ENCODE data around the gene PHYKPL. TPM values are rescaled to one million over a fixed set of nuclear protein-coding genes. Genes with fewer than 3 reads are reported as not detected.

PHYKPL gene
- total RNA-seq, 1 experiment from 2014 or later: 78.2 TPM

GRCh38 chr5:178266581-178266980 is 34.0 kb upstream of the PHYKPL start:
- Histone ChIP-seq H3K4me1 (peaks cover 8% of the 10 kb centered on the region), H3K27me3 (replicated peaks; ENCODE audit: control insufficient read depth, insufficient read depth, low read length) (no peaks in the 10 kb centered on the region; the same call in 1 of the 2 replicates), H3K9me3 (no peaks in the 10 kb centered on the region; the same call in 1 of the 2 replicates), H3K4me3 (ENCODE audit: low read depth, low read length) (no peak overlapping the region), H3K36me3 (ENCODE audit: control insufficient read depth, insufficient read depth, low read length) (no peaks in the 10 kb centered on the region)
- no peak overlapping the region for H3K27ac Mint-ChIP-seq (ENCODE audit: unreplicated experiment)
- ChIA-PET POLR2A (no interaction called here), CTCF (no interaction called here)
- no TSS peak for BruUV-seq (replicated peaks)
- no peaks in the 10 kb centered on the region for H3K36me3 Mint-ChIP-seq (ENCODE audit: insufficient read depth, unreplicated experiment)
- no peaks in the 10 kb centered on the region for H3K27me3 Mint-ChIP-seq (ENCODE audit: insufficient read depth, unreplicated experiment)
- DNase-seq: no peak
- H3K9me3 Mint-ChIP-seq (ENCODE audit: unreplicated experiment): peaks cover 10% of the 10 kb centered on the region
- TF ChIP-seq CTCF (IDR thresholded peaks at IDR 0.05; ENCODE audit: insufficient read depth in 1 of 2, low read depth in 1 of 2, low read length in 1 of 2, severe bottlenecking in 1 of 2, unreplicated experiment in 1 of 2): no peak
- H3K4me3 Mint-ChIP-seq (ENCODE audit: unreplicated experiment): no peak overlapping the region
- H3K4me1 Mint-ChIP-seq (ENCODE audit: low read depth, unreplicated experiment): no peaks in the 10 kb centered on the region
- intact Hi-C loops (cut with micrococcal nuclease; ENCODE audit: unreplicated experiment): no loop called here

- no peak overlapping the region for H3K4me3 Mint-ChIP-seq (ENCODE audit: unreplicated experiment)
These were observed 33.1 kb upstream of the PHYKPL start for GRCh38 chr5:178265746-178266145.

GRCh38 chr5:178264044-178264443 is 31.4 kb upstream of the PHYKPL start:
- H3K27me3 Mint-ChIP-seq (ENCODE audit: insufficient read depth, unreplicated experiment): no peaks in the 10 kb centered on the region
- no peaks in the 10 kb centered on the region for H3K36me3 ChIP-seq (ENCODE audit: control insufficient read depth, insufficient read depth, low read length)
- intact Hi-C loops (cut with micrococcal nuclease; ENCODE audit: unreplicated experiment): no loop called here
- H3K4me3 Mint-ChIP-seq (ENCODE audit: unreplicated experiment): no peak overlapping the region
- TF ChIP-seq CTCF (IDR thresholded peaks at IDR 0.05; ENCODE audit: insufficient read depth in 1 of 2, low read depth in 1 of 2, low read length in 1 of 2, severe bottlenecking in 1 of 2, unreplicated experiment in 1 of 2): no peak
- no peak overlapping the region for H3K4me3 ChIP-seq (ENCODE audit: low read depth, low read length)
- no TSS peak for BruUV-seq (replicated peaks)
- no peaks in the 10 kb centered on the region; the same call in 1 of the 2 replicates for H3K9me3 ChIP-seq
- no peaks in the 10 kb centered on the region for H3K36me3 Mint-ChIP-seq (ENCODE audit: insufficient read depth, unreplicated experiment)
- H3K4me1 ChIP-seq: peaks cover 8% of the 10 kb centered on the region
- H3K27me3 ChIP-seq (replicated peaks; ENCODE audit: control insufficient read depth, insufficient read depth, low read length): no peaks in the 10 kb centered on the region; the same call in 1 of the 2 replicates
- POLR2A ChIA-PET: no interaction called here
- peaks cover 10% of the 10 kb centered on the region for H3K9me3 Mint-ChIP-seq (ENCODE audit: unreplicated experiment)
- DNase-seq: no peak
- no peaks in the 10 kb centered on the region for H3K4me1 Mint-ChIP-seq (ENCODE audit: low read depth, unreplicated experiment)
- no peak overlapping the region for H3K27ac Mint-ChIP-seq (ENCODE audit: unreplicated experiment)
- CTCF ChIA-PET: interaction anchor here (0.6 kb wide), 1 partner anchor 48 kb away, joined by 3 read pairs; no protein-coding TSS in a partner anchor

More at GRCh38 chr5:178265746-178266145, 33.1 kb upstream of the PHYKPL start:
- CTCF ChIA-PET: no interaction called here
- Mint-ChIP-seq H3K27ac (ENCODE audit: unreplicated experiment) (no peak overlapping the region), H3K27me3 (ENCODE audit: insufficient read depth, unreplicated experiment) (no peaks in the 10 kb centered on the region), H3K4me1 (ENCODE audit: low read depth, unreplicated experiment) (no peaks in the 10 kb centered on the region), H3K36me3 (ENCODE audit: insufficient read depth, unreplicated experiment) (no peaks in the 10 kb centered on the region), H3K9me3 (ENCODE audit: unreplicated experiment) (peaks cover 10% of the 10 kb centered on the region)
- H3K4me1 ChIP-seq: peaks cover 8% of the 10 kb centered on the region
- POLR2A ChIA-PET: no interaction called here
- no peak overlapping the region for H3K4me3 ChIP-seq (ENCODE audit: low read depth, low read length)
- no peak for DNase-seq
- BruUV-seq (replicated peaks): no TSS peak
- no peaks in the 10 kb centered on the region; the same call in 1 of the 2 replicates for H3K9me3 ChIP-seq
- no peaks in the 10 kb centered on the region for H3K36me3 ChIP-seq (ENCODE audit: control insufficient read depth, insufficient read depth, low read length)
- intact Hi-C loops (cut with micrococcal nuclease; ENCODE audit: unreplicated experiment): no loop called here
- TF ChIP-seq CTCF (IDR thresholded peaks at IDR 0.05; ENCODE audit: insufficient read depth in 1 of 2, low read depth in 1 of 2, low read length in 1 of 2, severe bottlenecking in 1 of 2, unreplicated experiment in 1 of 2): no peak
- no peaks in the 10 kb centered on the region; the same call in 1 of the 2 replicates for H3K27me3 ChIP-seq (replicated peaks; ENCODE audit: control insufficient read depth, insufficient read depth, low read length)
